Measurements from ENCODE around the gene CWC25.

CWC25 gene

GRCh38 chr17:38779965-38780752, 45.0 kb downstream of the CWC25 start:
- no peak for DNase-seq

GRCh38 chr17:38777641-38778250, 47.4 kb downstream of the CWC25 start:
- DNase-seq = no peak

- no peak for DNase-seq
Observed at GRCh38 chr17:38773258-38773657, 51.9 kb downstream of the CWC25 start.

- DNase-seq = no peak
Observed at GRCh38 chr17:38768417-38768816, 56.7 kb downstream of the CWC25 start.

GRCh38 chr17:38766341-38766740, 58.8 kb downstream of the CWC25 start:
- DNase-seq = no peak

- no peak for DNase-seq
Observed at GRCh38 chr17:38762231-38762630, 62.9 kb downstream of the CWC25 start.

- DNase-seq = peak; percentile 26
Observed at GRCh38 chr17:38761612-38762011, 63.5 kb downstream of the CWC25 start.

GRCh38 chr17:38753071-38753506, 72.0 kb downstream of the CWC25 start:
- DNase-seq = no peak

- DNase-seq = peak; percentile 100
Observed at GRCh38 chr17:38752308-38753070, 72.6 kb downstream of the CWC25 start, which contains the start of gene PSMB3. Gene PSMB3 (plus strand): TSS chr17:38752741. CDS start chr17:38752827, 86 bp downstream.

- DNase-seq = peak; percentile 68
Observed at GRCh38 chr17:38751808-38752307, 73.3 kb downstream of the CWC25 start.

GRCh38 chr17:38751144-38751807, 73.8 kb downstream of the CWC25 start:
- no peak for DNase-seq
